CD4-positive, alpha-beta T cell treated with Interleukin-12 subunit alpha and Interleukin-12 subunit beta, for 1 hour (primary cell): Measurements from ENCODE around the gene DENR.
A peak's percentile ranks its signal among the peaks of the same experiment; 100 is the strongest.
"Not testable (repeated sequence)": the region's sequence is repeated elsewhere in the genome, so short reads cannot be mapped to it uniquely, and the experiment has no call there.

Source experiments
- DNase-seq: peaks from one replicate; pipeline ENCODE4 v3.0.0-alpha.2; 2020

DENR gene

GRCh38 chr12:122743895-122744525 lies 8.6 kb upstream of the DENR start:
- no peak for DNase-seq

GRCh38 chr12:122747224-122748135 lies 5.1 kb upstream of the DENR start:
- DNase-seq: no peak

GRCh38 chr12:122749569-122750332 lies 2.9 kb upstream of the DENR start:
- no peak for DNase-seq

GRCh38 chr12:122750781-122751515 lies 1.7 kb upstream of the DENR start:
- DNase-seq: not testable (repeated sequence)

GRCh38 chr12:122753319-122753650 lies 661 bp downstream of the DENR start:
- DNase-seq: no peak

- DNase-seq: no peak
Observed at GRCh38 chr12:122754790-122755189, 2.2 kb downstream of the DENR start.

- DNase-seq: no peak
Observed at GRCh38 chr12:122757568-122757967, 4.9 kb downstream of the DENR start.

GRCh38 chr12:122785503-122785902 lies 32.9 kb downstream of the DENR start:
- no peak for DNase-seq

- DNase-seq: no peak
Observed at GRCh38 chr12:122788387-122788786, 35.8 kb downstream of the DENR start.

GRCh38 chr12:122789637-122790036 lies 37.0 kb downstream of the DENR start:
- no peak for DNase-seq

GRCh38 chr12:122790393-122791075 lies 37.9 kb downstream of the DENR start:
- DNase-seq: no peak

- DNase-seq: peak; percentile 69
Observed at GRCh38 chr12:122793685-122794106, 41.1 kb downstream of the DENR start.

GRCh38 chr12:122795807-122796206 lies 43.2 kb downstream of the DENR start:
- DNase-seq: no peak

GRCh38 chr12:122799641-122800243 lies 47.1 kb downstream of the DENR start:
- DNase-seq: no peak

GRCh38 chr12:122803937-122804336 lies 51.3 kb downstream of the DENR start:
- DNase-seq: no peak

- not testable (repeated sequence) for DNase-seq
Observed at GRCh38 chr12:122804957-122805356, 52.3 kb downstream of the DENR start.

GRCh38 chr12:122807651-122808050 lies 55.0 kb downstream of the DENR start:
- no peak for DNase-seq

- DNase-seq: no peak
Observed at GRCh38 chr12:122811777-122812176, 59.2 kb downstream of the DENR start.

- no peak for DNase-seq
Observed at GRCh38 chr12:122813310-122813713, 60.7 kb downstream of the DENR start.

GRCh38 chr12:122819209-122819785 lies 66.7 kb downstream of the DENR start:
- DNase-seq: no peak

GRCh38 chr12:122820138-122820537 lies 67.5 kb downstream of the DENR start:
- DNase-seq: no peak
